IPS-18c (cell line): ENCODE measurements around the gene FAM120AOS.

Experiments
- H3K4me3 ChIP-seq: 2 replicates; pipeline ENCODE4 v1.7.0; 2013; ENCODE audit warnings: low read depth, mild to moderate bottlenecking, low read length, moderate library complexity; ENCODE audit not compliant: insufficient read depth
- H3K9me3 ChIP-seq: one replicate; pipeline ENCODE4 v1.6.1; 2013; ENCODE audit warnings: mild to moderate bottlenecking, low read length, moderate library complexity; ENCODE audit not compliant: control insufficient read depth, insufficient read depth

FAM120AOS gene

GRCh38 chr9:93422977-93423616, 30.3 kb downstream of the FAM120AOS start:
- H3K9me3 ChIP-seq, result no peaks in the 10 kb centered on the region
- H3K4me3 ChIP-seq, result no peak overlapping the region

- H3K4me3 ChIP-seq, result no peak overlapping the region
These were observed 34.4 kb downstream of the FAM120AOS start for GRCh38 chr9:93419023-93419422.

GRCh38 chr9:93417538-93417937, 35.8 kb downstream of the FAM120AOS start:
- Histone ChIP-seq H3K9me3 (no peaks in the 10 kb centered on the region), H3K4me3 (no peak overlapping the region)

More at GRCh38 chr9:93419023-93419422, 34.4 kb downstream of the FAM120AOS start:
- no peaks in the 10 kb centered on the region for H3K9me3 ChIP-seq

GRCh38 chr9:93416530-93417235, 36.7 kb downstream of the FAM120AOS start:
- Histone ChIP-seq H3K9me3 (no peaks in the 10 kb centered on the region), H3K4me3 (no peak overlapping the region)

GRCh38 chr9:93415176-93415690, 38.1 kb downstream of the FAM120AOS start:
- no peak overlapping the region for H3K4me3 ChIP-seq
- no peaks in the 10 kb centered on the region for H3K9me3 ChIP-seq

GRCh38 chr9:93413530-93413929, 39.9 kb downstream of the FAM120AOS start:
- no peak overlapping the region for H3K4me3 ChIP-seq
- H3K9me3 ChIP-seq, result no peaks in the 10 kb centered on the region

GRCh38 chr9:93406371-93406770, 47.0 kb downstream of the FAM120AOS start:
- H3K9me3 ChIP-seq, result no peaks in the 10 kb centered on the region
- H3K4me3 ChIP-seq, result no peak overlapping the region

GRCh38 chr9:93398471-93398870, 54.9 kb downstream of the FAM120AOS start:
- no peaks in the 10 kb centered on the region for H3K9me3 ChIP-seq
- H3K4me3 ChIP-seq, result no peak overlapping the region

GRCh38 chr9:93397661-93398373, 55.6 kb downstream of the FAM120AOS start:
- no peak overlapping the region for H3K4me3 ChIP-seq

More at GRCh38 chr9:93397661-93398373, 55.6 kb downstream of the FAM120AOS start:
- no peaks in the 10 kb centered on the region for H3K9me3 ChIP-seq
